Left colon (tissue), 2 donors: Measurements from ENCODE around the gene DYNC1I1. TPM values are rescaled to one million over a fixed set of nuclear protein-coding genes. Genes with fewer than 3 reads are reported as not detected.
"Not testable (repeated sequence)": the region's sequence is repeated elsewhere in the genome, so short reads cannot be mapped to it uniquely, and the experiment has no call there.

Source experiments
- ATAC-seq: fragments of 200-7000 bp; cut with Tn5 transposase; one replicate; pipeline ENCODE4 v1.9.1; 2020; ENCODE audit warnings: mild to moderate bottlenecking, moderate library complexity
- DNase-seq, 2 donors: peaks; one replicate each; pipeline ENCODE4 v3.0.0-alpha.2; 2020
- intact Hi-C, 2 donors: fragments of 100-400 bp; cut with DNase I in 1 of 2; cut with micrococcal nuclease in 1 of 2; formaldehyde crosslinking; loops; one replicate each; pipeline versions ENCODE4 v1.11.2 to v1.14.0; 2022; cut with DNase I, micrococcal nuclease
- total RNA-seq, 2 donors: library from RNA; stranded (reverse); fragmentation: NEBNext Ultra II Directional; extraction: Animal tissue kit (Norgen Biotek cat#: 25700); gene quantifications; one replicate each; pipeline ENCODE4 v1.2.1, GENCODE V29; 2021
- donor health status: DM: no; HTN: no; CAD: no.
- donor health status: DM: yes; HTN: yes; CAD: no.

Gene DYNC1I1
- total RNA-seq, 2 donors from 2014 or later = 0.43 to 3.0 TPM

DNA sequence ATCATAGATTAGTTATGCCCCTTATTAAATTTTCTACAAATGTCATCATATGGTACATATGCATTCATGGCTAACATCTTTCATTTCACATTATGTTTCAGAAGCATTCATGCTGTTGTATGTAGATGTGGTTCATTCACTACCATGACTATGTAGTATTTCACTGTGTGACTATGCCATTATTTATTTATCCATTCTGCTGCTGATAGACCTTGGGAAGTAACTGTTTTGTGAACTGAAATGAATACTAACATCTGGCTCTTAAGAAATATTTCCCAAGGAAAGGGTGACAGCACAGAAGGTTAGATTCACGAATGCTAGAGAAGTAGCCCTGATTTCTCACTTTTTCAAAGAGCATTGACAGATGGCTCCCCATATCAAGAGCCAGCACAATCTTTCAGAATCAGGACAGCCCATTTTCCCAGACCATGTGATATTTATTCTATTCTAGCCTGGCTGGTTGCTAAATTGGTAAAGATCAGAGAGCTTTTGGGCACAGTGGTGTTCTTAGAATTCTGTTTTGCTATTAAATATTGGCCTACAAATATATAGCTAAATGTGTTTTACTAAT is 157.4 kb downstream of the DYNC1I1 start:
- DNase-seq = no peak
- no peak for ATAC-seq
- intact Hi-C loops = no loop called here

DNA sequence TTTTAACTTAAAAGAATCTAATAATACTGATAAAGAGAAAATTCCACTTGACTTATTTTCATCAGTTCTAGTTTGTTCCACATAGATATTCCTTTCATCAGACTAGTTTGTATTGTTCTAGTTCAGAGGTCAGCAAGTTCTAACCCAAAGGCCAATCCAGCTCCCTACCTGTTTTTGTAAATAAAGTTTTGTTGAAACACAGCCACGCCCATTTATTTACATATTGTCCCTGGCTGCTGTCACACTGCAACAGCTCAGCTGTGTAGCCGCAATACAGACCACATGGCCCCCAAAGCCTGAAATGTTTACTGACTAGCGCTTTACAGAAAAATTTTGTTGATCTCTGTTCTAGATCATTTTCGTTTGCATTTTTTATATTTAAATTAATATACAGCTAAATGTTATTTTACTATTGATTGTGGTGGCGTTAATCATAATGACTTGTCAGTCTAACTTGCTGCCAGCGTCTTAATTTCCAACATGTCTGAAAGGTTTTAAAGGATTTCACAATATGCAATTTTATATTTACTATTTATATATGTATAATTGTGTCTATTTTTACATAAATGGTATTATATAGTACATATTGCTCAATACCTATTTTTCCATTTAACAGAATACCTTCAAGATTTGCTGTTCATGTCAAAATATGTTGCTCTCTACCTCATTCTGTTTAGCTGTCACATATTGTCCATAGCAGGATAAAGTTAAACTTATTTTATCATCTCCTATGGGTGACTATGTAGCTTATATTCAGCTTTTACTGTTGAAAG is 159.3 kb downstream of the DYNC1I1 start:
- intact Hi-C loops = no loop called here
- no peak for ATAC-seq
- no peak for DNase-seq

GRCh38 chr7:95933618-95934017 is 161.3 kb downstream of the DYNC1I1 start:
- intact Hi-C loops = no loop called here
- ATAC-seq = no peak
- DNase-seq = no peak

DNA sequence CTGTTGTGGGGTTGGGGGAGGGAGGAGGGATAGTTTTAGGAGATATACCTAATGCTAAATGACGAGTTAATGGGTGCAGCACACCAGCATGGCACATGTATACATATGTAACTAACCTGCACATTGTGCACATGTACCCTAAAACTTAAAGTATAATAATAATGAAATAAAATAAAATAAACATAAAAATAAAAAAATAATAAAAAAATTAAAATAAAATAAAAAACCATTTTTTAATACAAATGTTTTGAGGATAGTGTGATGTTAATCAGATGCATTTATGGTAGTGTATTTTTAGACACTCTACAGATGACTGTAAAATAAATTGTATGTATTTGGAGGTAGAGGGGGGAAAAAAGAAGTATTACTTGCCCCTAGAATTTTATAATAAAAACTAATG is 172.5 kb downstream of the DYNC1I1 start:
- DNase-seq, intact Hi-C loops, ATAC-seq: not testable (repeated sequence)

DNA sequence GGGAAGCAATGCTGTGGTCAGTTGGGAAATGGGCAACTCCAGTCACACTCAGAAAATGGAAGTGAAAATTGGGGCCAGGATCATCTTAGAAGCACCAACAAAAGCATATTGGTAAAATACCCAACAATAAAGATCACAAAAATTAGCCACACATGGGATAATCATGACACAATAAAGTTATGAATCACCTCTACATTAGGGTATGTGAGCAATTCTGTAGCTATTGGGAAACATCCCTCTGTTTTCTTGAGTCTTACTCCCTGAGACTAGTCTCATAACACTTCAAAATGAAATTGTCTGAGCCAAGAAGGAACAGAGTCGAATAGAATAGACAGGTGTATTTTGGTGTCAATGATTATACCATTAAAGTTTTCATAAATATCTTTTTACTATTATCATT is 178.3 kb downstream of the DYNC1I1 start:
- no peak for DNase-seq
- intact Hi-C loops = no loop called here
- no peak for ATAC-seq

DNA sequence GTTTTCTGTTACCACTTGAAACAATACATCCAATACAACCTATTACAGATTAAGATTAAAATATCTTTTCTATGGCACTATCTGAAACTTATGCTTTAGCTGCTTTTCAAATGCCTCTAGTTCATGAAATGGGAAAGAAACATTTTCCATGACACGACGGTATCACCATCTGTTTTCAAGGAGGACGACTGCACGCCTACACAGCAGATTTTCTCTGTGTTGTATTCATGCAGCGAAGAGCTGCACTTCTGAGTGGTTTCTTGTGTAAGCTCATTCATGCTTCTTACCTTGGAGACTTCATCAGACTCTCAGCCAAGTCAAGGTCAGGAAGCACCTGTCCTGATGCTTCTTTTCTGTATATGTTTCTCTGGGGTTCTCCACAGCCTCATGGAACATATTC is 179.2 kb downstream of the DYNC1I1 start:
- intact Hi-C loops = no loop called here
- ATAC-seq (no peak), DNase-seq (no peak)

- ATAC-seq = no peak
- DNase-seq = no peak
- intact Hi-C loops = no loop called here
Measured at GRCh38 chr7:95951997-95952795, 179.8 kb downstream of the DYNC1I1 start.

GRCh38 chr7:95952851-95953250 is 180.5 kb downstream of the DYNC1I1 start:
- DNase-seq (no peak), ATAC-seq (no peak)

DNA sequence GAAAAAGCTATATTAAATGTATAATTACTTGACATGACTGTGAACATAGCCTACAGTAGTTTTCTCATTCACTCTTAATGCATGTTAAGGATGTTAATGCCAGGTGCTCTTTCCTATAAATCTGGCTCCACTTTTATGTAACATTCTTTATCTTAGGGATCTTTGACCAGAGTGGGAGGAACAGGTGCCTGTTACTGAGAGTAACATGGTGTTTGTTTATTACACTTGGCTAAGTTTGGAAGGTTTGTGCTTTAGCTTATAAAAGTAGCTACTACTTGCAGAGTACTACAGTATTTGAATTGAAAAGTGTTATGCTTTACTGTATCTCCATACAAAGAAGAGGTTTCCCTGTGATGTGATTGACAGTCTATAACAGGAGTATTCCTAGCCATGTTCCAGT is 183.4 kb downstream of the DYNC1I1 start:
- DNase-seq (no peak), ATAC-seq (no peak)
- intact Hi-C loops = no loop called here

More at GRCh38 chr7:95952851-95953250, 180.5 kb downstream of the DYNC1I1 start:
- intact Hi-C loops = no loop called here

GRCh38 chr7:95957510-95957909 is 185.2 kb downstream of the DYNC1I1 start:
- DNase-seq = no peak

GRCh38 chr7:95960706-95961244 is 188.4 kb downstream of the DYNC1I1 start:
- ATAC-seq (no peak), DNase-seq (no peak)

More at GRCh38 chr7:95957510-95957909, 185.2 kb downstream of the DYNC1I1 start:
- ATAC-seq = no peak
- intact Hi-C loops = no loop called here

GRCh38 chr7:95963446-95963990 is 191.2 kb downstream of the DYNC1I1 start:
- no peak for ATAC-seq
- DNase-seq = no peak
- intact Hi-C loops = no loop called here

More at GRCh38 chr7:95960706-95961244, 188.4 kb downstream of the DYNC1I1 start:
- intact Hi-C loops = no loop called here

DNA sequence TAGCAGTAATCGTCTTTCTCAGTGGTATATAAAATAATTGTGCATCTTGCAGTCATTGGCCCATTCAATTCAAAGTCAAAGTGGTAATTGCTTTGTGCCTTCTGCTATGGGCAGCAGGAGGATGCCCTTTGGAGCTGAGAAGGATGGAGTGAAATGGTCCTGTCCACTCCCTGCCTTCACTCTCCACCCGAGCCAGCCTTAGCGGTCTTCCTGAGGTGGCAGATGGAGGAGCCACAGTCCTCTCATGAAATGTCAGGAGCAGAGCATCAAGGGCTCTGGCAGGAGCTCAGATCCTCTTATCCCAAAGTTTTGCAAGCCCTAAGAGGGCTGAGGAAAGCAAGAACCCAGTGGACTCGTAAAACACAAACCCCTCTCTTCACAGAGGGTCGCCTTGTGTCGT is 199.4 kb downstream of the DYNC1I1 start:
- ATAC-seq (no peak), DNase-seq (no peak)
- intact Hi-C loops = no loop called here

DNA sequence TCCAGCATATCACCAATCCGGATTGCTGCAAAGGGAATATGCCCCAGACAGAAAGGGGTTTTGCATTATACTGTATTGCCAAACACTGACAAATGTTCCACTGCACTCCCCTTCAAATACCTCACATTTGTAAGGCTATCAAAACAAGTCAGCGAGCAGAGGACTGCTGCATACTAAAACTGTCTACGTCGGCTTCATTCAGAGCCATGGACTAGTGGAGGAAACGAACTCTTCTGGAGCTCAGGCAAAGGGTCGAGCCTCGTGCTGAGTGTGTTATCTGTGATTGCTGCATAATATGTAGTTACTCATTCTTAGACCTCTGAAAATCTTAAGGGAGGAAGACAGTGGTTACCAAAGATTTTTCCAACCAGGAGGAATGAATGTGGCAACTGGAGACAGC is 200.2 kb downstream of the DYNC1I1 start:
- intact Hi-C loops = no loop called here
- no peak for ATAC-seq
- DNase-seq = no peak

DNA sequence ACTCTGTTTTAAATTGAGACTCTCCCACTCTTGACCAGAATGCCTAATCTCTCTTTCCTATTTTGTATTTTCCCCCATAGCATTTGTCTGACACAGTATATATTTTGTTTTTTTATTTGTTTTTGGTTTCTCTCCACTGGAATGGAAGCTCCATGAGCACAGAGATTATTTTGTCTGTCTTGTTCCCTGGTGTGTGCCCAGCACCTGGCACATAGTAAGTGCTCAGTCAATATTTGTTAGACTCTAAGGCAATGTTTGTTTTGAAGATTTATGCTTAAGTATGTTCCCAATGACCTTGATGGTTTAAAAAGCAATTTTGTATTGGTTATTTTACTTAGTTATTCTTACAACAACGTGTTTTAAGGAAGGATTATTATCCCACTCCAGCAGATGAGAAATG is 201.8 kb downstream of the DYNC1I1 start:
- intact Hi-C loops = no loop called here
- DNase-seq (no peak), ATAC-seq (no peak)

DNA sequence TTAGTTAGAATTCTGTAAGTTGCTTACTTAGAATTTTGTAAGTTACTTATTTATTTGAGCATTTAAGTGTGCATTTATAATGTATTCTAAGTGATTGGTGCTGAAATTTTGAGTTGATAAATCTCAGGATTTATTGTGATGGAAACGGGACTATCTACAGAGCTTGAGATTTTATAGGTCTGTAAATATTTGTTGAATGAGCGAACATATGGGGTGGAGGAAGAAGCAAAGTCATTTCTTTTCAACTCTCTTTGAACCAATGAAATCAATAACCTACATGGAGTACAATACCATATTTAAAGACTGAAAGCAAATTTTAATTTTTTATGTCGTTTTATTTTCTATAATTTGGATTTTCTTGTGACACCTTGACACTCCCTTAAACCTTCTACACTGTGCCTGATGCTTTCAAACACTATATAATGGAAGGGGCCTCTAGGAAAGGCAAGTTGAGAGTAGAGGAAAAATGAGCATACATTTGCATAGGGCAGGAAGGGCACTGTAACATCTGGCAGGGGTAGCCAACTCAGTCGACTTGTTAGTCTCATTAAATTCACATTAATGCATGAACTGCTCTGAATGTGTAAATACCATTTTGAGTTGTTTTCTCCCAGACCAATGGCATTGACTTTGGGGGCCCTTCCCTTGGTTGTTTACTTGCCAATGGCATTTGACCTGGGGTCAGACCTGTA is 204.2 kb downstream of the DYNC1I1 start:
- ATAC-seq (no peak), DNase-seq (no peak)
- intact Hi-C loops = no loop called here

- DNase-seq = no peak
- no peak for ATAC-seq
- intact Hi-C loops = no loop called here
Measured at GRCh38 chr7:95977994-95978393, 205.6 kb downstream of the DYNC1I1 start.

DNA sequence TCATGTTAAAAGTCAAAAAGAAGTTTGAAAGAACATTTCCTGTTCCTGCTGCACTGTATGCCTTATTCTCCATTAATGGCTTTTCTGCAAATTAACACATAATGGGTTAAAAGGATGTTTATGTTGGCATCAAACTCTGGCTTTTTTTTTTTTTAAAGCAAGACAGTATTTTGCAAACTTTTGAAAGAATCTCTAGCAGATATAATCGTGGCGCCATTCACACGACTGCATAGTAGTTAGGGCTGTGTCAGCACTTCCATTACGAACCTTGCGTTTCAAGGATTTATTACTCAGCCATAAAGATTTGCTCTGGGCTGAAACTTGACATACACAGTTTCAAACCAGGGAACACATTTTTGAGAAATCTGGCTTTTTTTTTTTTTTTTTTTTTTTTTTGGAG is 207.8 kb downstream of the DYNC1I1 start:
- intact Hi-C loops = no loop called here
- ATAC-seq = no peak
- no peak for DNase-seq

DNA sequence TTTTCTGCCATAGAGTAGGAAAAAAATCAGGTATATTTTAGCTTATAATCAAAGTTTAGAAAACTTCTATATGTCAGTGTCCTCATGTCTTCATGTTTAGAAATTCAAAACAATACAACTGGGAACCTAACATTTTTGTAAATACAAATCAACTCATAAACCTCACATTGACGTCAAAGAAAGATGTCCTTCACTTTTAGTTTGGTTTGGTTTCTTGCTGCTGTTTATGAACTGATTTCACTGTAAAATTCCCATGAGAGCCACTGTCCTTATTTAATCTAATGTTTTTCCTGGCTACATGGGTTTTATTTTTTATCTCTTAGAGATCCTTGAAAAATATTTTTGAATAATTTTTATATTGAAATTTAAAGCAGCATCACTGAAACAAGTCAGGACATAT is 208.4 kb downstream of the DYNC1I1 start:
- ATAC-seq (no peak), DNase-seq (no peak)
- intact Hi-C loops = no loop called here
